Activated T-helper 1 cell treated with anti-CD3 and anti-CD28 coated beads, Interleukin-12 subunit alpha, Interleukin-12 subunit beta, Interleukin-2, Interleukin-4 antibody, amounts not matched to agents 30 ng/mL and 10 ng/mL and 1 ng/mL, durations not matched to agents 14 hours and 24 hours and 36 hours (primary cell): ENCODE measurements around the gene SRPK1. TPM values are rescaled to one million over a fixed set of nuclear protein-coding genes. Genes with fewer than 3 reads are reported as not detected.

Experiments
- DNase-seq: peaks from one replicate; pipeline ENCODE4 v3.0.0; 2021; ENCODE audit warnings: low spot score
- H3K27ac Mint-ChIP-seq: one replicate; pipeline ENCODE4 v1.8.0; 2021; ENCODE audit warnings: mild to moderate bottlenecking, mixed read lengths
- H3K27me3 Mint-ChIP-seq: one replicate; pipeline ENCODE4 v1.8.0; 2022; ENCODE audit warnings: mild to moderate bottlenecking, moderate library complexity, mixed read lengths; ENCODE audit not compliant: insufficient read depth
- H3K36me3 Mint-ChIP-seq: one replicate; pipeline ENCODE4 v1.8.0; 2021; ENCODE audit warnings: low read depth, mixed read lengths
- H3K4me1 Mint-ChIP-seq: one replicate; pipeline ENCODE4 v1.8.0; 2021; ENCODE audit warnings: low read depth, mixed read lengths
- H3K4me3 Mint-ChIP-seq: one replicate; pipeline ENCODE4 v1.8.0; 2021; ENCODE audit warnings: mild to moderate bottlenecking, moderate library complexity, mixed read lengths
- H3K9me3 Mint-ChIP-seq: one replicate; pipeline ENCODE4 v1.8.0; 2021; ENCODE audit warnings: mixed read lengths
- intact Hi-C: fragments of 100-400 bp; cut with micrococcal nuclease; formaldehyde crosslinking; loops from one replicate; pipeline ENCODE4 v1.15.1; 2024
- total RNA-seq: library from RNA; stranded (reverse); gene quantifications from 2 replicates; pipeline ENCODE4 v1.2.3, GENCODE V29; 2022

The SRPK1 gene
- total RNA-seq, 1 donor from 2014 or later = 149 TPM

DNA sequence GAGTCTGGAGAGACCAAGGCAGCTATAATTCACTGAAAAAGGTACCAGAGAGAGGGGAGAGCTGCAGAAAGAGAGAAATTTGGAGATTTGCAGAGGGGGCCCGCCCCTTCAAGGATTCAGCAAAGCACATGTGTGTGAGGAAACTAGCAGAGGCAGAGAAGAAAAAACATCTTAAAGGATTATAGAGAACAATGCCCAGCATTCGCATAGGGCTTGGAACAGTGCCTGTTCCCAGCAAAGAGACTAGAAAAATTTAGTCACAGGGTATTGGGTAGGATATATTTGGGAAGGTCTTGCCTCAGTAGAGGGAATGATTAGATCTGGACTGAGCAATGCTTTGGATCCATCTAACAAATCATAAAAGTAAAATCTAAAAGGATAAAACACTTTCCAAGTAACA lies 44.0 kb downstream of the SRPK1 start:
- Mint-ChIP-seq H3K27me3 (no peaks in the 10 kb centered on the region), H3K4me3 (no peak overlapping the region), H3K36me3 (peaks cover 58% of the 10 kb centered on the region), H3K4me1 (no peaks in the 10 kb centered on the region), H3K9me3 (peaks cover 22% of the 10 kb centered on the region), H3K27ac (no peak overlapping the region)
- intact Hi-C loops = no loop called here
- DNase-seq = no peak

GRCh38 chr6:35874730-35875129 lies 46.2 kb downstream of the SRPK1 start:
- H3K9me3 Mint-ChIP-seq = peaks cover 2% of the 10 kb centered on the region
- intact Hi-C loops = no loop called here
- H3K36me3 Mint-ChIP-seq = peaks cover 53% of the 10 kb centered on the region
- H3K4me1 Mint-ChIP-seq = no peaks in the 10 kb centered on the region
- H3K27ac Mint-ChIP-seq = no peak overlapping the region
- no peaks in the 10 kb centered on the region for H3K27me3 Mint-ChIP-seq
- DNase-seq = no peak
- H3K4me3 Mint-ChIP-seq = no peak overlapping the region

GRCh38 chr6:35859367-35859766 lies 61.5 kb downstream of the SRPK1 start:
- intact Hi-C loops = no loop called here
- H3K27me3 Mint-ChIP-seq = no peaks in the 10 kb centered on the region
- no peak overlapping the region for H3K27ac Mint-ChIP-seq
- H3K36me3 Mint-ChIP-seq = peaks cover 70% of the 10 kb centered on the region
- no peaks in the 10 kb centered on the region for H3K9me3 Mint-ChIP-seq
- no peak for DNase-seq
- H3K4me3 Mint-ChIP-seq = no peak overlapping the region
- peaks cover 10% of the 10 kb centered on the region for H3K4me1 Mint-ChIP-seq

- Mint-ChIP-seq H3K4me3 (no peak overlapping the region), H3K4me1 (peaks cover 5% of the 10 kb centered on the region), H3K9me3 (no peaks in the 10 kb centered on the region), H3K27ac (no peak overlapping the region), H3K36me3 (peaks cover 72% of the 10 kb centered on the region), H3K27me3 (no peaks in the 10 kb centered on the region)
- DNase-seq = no peak
- intact Hi-C loops = no loop called here
These were observed 63.0 kb downstream of the SRPK1 start for GRCh38 chr6:35857853-35858252.

- intact Hi-C loops = no loop called here
- Mint-ChIP-seq H3K4me3 (no peak overlapping the region), H3K36me3 (peaks cover 77% of the 10 kb centered on the region), H3K9me3 (no peaks in the 10 kb centered on the region), H3K27me3 (no peaks in the 10 kb centered on the region), H3K27ac (no peak overlapping the region), H3K4me1 (peaks cover 5% of the 10 kb centered on the region)
- no peak for DNase-seq
These were observed 64.6 kb downstream of the SRPK1 start for GRCh38 chr6:35856250-35856649.

DNA sequence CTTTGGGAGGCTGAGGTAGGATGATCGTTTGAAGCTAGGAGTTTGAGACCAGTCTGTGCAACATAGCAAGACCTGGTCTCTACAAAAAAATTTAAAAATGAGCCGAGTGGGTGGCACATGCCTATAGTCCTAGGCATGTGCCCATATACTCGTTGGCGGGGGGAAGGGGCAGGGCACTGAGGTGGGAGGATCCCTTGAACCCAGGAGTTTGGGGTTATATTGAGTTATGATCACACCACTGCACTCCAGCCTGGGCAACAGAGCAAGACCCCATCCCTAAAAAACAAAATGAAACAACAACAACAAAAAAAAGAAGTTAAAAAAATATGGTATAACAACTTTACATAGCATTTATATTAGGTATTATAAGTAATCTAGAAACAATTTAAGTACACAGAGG lies 67.9 kb downstream of the SRPK1 start:
- no peak for DNase-seq
- Mint-ChIP-seq H3K4me1 (no peaks in the 10 kb centered on the region), H3K36me3 (peaks cover 73% of the 10 kb centered on the region), H3K27me3 (no peaks in the 10 kb centered on the region), H3K4me3 (no peak overlapping the region), H3K27ac (no peak overlapping the region), H3K9me3 (peaks cover 12% of the 10 kb centered on the region)
- intact Hi-C loops = no loop called here

GRCh38 chr6:35850208-35850607 lies 70.7 kb downstream of the SRPK1 start:
- intact Hi-C loops = no loop called here
- Mint-ChIP-seq H3K27me3 (no peaks in the 10 kb centered on the region), H3K36me3 (peaks cover 65% of the 10 kb centered on the region)

DNA sequence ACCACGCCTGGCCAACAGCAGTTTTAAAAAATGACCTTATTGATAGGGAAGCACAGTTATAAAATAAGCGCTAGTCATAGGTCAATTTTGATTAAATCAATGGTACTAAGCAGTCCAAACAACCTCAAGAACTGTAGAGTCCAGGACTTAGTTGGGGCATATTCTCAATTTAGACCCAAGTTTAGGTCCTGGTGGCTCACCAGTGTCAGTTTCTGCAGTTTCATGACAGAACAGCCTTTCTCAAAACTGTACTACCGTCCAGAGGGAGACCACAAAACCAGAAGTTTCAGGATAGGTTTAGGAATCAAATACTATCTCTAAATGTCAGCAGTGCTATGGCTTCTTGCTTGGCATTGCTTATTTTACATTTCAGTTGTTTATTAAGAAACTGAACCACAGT lies 76.6 kb downstream of the SRPK1 start:
- Mint-ChIP-seq H3K4me1 (no peaks in the 10 kb centered on the region), H3K36me3 (peaks cover 54% of the 10 kb centered on the region), H3K27me3 (no peaks in the 10 kb centered on the region), H3K27ac (no peak overlapping the region), H3K9me3 (peaks cover 13% of the 10 kb centered on the region), H3K4me3 (no peak overlapping the region)
- no peak for DNase-seq
- intact Hi-C loops = no loop called here

More at GRCh38 chr6:35850208-35850607, 70.7 kb downstream of the SRPK1 start:
- DNase-seq = no peak
- Mint-ChIP-seq H3K9me3 (peaks cover 13% of the 10 kb centered on the region), H3K4me1 (no peaks in the 10 kb centered on the region), H3K27ac (no peak overlapping the region), H3K4me3 (no peak overlapping the region)

- Mint-ChIP-seq H3K9me3 (no peaks in the 10 kb centered on the region), H3K4me1 (no peaks in the 10 kb centered on the region), H3K27ac (no peak overlapping the region), H3K27me3 (no peaks in the 10 kb centered on the region), H3K36me3 (peaks cover 47% of the 10 kb centered on the region), H3K4me3 (no peak overlapping the region)
- intact Hi-C loops = no loop called here
- no peak for DNase-seq
These were observed 78.5 kb downstream of the SRPK1 start for GRCh38 chr6:35842381-35842780.

DNA sequence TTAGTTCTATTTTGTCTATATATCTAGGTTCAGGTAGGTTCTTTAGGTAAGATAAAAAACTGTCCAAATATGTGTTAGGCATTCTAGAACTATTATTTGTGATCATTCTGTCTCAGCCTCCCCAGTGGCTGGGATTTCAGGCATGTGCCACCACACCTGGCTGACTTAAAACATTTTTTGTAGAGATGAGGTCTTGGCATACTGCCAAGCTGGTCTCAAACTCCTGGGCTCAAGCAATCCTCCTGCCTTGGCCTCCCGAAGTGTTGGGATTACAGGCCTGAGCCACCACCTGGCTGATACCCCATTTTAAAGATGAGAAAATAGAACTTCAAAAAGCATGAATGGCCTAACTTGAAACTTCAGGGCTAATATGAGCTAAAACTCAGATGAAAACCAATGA lies 81.9 kb downstream of the SRPK1 start:
- intact Hi-C loops = no loop called here
- H3K27ac Mint-ChIP-seq = no peak overlapping the region
- DNase-seq = no peak
- no peak overlapping the region for H3K4me3 Mint-ChIP-seq
- no peaks in the 10 kb centered on the region for H3K4me1 Mint-ChIP-seq
- no peaks in the 10 kb centered on the region for H3K9me3 Mint-ChIP-seq
- H3K27me3 Mint-ChIP-seq = no peaks in the 10 kb centered on the region
- peaks cover 50% of the 10 kb centered on the region for H3K36me3 Mint-ChIP-seq

DNA sequence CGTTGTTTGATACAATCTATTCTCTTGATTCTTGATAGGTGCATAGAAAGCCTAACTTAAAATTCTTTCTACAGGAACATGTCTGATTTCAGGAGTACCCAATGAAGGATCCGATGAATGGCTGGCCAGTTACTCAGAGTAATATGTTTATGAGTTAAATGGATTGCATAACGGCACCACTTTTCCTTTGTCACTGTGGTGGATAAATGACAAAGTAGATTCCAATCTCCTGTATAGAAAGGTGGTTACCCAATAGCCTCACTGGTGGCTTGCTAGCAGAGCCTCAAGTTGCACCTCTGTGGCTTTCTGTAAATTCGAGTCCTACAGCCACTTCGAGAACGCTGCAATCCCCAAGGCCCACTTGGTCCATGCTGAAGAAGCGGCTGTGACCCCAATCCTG lies 87.4 kb downstream of the SRPK1 start:
- Mint-ChIP-seq H3K4me3 (no peak overlapping the region), H3K9me3 (peaks cover 6% of the 10 kb centered on the region), H3K4me1 (no peaks in the 10 kb centered on the region), H3K27me3 (no peaks in the 10 kb centered on the region), H3K27ac (no peak overlapping the region), H3K36me3 (peaks cover 46% of the 10 kb centered on the region)
- DNase-seq = no peak
- intact Hi-C loops = no loop called here

GRCh38 chr6:35831257-35832007 lies 89.5 kb downstream of the SRPK1 start:
- intact Hi-C loops = no loop called here
- Mint-ChIP-seq H3K27ac (no peak overlapping the region), H3K4me3 (no peak overlapping the region), H3K36me3 (peaks cover 35% of the 10 kb centered on the region), H3K4me1 (no peaks in the 10 kb centered on the region), H3K9me3 (peaks cover 6% of the 10 kb centered on the region), H3K27me3 (no peaks in the 10 kb centered on the region)
- DNase-seq = no peak

- no peak for DNase-seq
- Mint-ChIP-seq H3K9me3 (peaks cover 6% of the 10 kb centered on the region), H3K4me1 (no peaks in the 10 kb centered on the region), H3K27ac (no peak overlapping the region), H3K27me3 (no peaks in the 10 kb centered on the region), H3K36me3 (peaks cover 23% of the 10 kb centered on the region), H3K4me3 (no peak overlapping the region)
- intact Hi-C loops = no loop called here
These were observed 91.6 kb downstream of the SRPK1 start for GRCh38 chr6:35829306-35829705.
